ENCODE results near the gene LCOR.

GRCh38 chr10:97042081-97042480, 210.0 kb downstream of the LCOR start:
- TF ChIP-seq CTCF (IDR thresholded peaks at IDR 0.05), result no peak
- no peak for TF ChIP-seq POLR2A (IDR thresholded peaks at IDR 0.05)
